ENCODE measurements around the gene PLXNB2.

- no peak for TF ChIP-seq POLR2A (IDR thresholded peaks at IDR 0.05)
- no peak for TF ChIP-seq CTCF (IDR thresholded peaks at IDR 0.05 in 4 of 5, conservative IDR thresholded peaks at IDR 0.05 in 1 of 5)
Observed at GRCh38 chr22:50286701-50287318, 20.6 kb downstream of the PLXNB2 start.

Data from gastrocnemius medialis (tissue), 4 donors.